HTERT RPE-1 (cell line): ENCODE data around the gene TPM1.
"Not testable (repeated sequence)": the region's sequence is repeated elsewhere in the genome, so short reads cannot be mapped to it uniquely, and the experiment has no call there.

Experiments
- in situ Hi-C: fragments of 300-500 bp; cut with MboI; formaldehyde crosslinking; loops from 4 replicates; pipeline ENCODE4 v1.14.3; 2020; ENCODE audit warnings: low sequenced_read_pairs

Gene TPM1

GRCh38 chr15:63041974-63042876 is at the start of gene TPM1:
Gene TPM1, plus strand, starts transcription at chr15:63042747. Its CDS starts 83 bp downstream, at chr15:63042830.
- in situ Hi-C loops, result no loop called here

- in situ Hi-C loops, result no loop called here
These were observed 49.5 kb upstream of the TPM1 start for GRCh38 chr15:62993066-62993465.

GRCh38 chr15:62993632-62994031 is 48.9 kb upstream of the TPM1 start:
- in situ Hi-C loops, result not testable (repeated sequence)

DNA sequence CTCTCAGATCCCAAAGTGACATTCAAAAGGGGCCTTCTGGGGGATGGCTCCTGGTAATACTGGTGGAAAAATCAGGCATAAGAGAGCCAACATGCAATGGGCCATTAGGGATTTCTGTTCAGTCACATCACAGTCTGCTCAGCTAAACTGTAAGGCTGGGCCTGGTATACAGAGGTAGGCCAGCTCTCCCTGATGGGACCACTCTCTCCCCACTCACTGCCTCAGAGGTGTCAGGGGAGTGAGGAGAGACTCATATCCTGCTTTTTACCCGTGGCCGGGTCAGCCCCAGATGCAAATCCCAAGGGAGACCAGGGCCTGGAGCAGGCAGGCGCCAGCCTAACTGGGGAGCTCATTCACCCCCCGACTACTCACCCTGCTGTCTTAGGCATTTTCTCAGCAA is 48.1 kb upstream of the TPM1 start:
- in situ Hi-C loops, result no loop called here

GRCh38 chr15:62994975-62995681 is 47.4 kb upstream of the TPM1 start:
- in situ Hi-C loops, result no loop called here

GRCh38 chr15:62997441-62997840 is 45.1 kb upstream of the TPM1 start:
- in situ Hi-C loops, result no loop called here

DNA sequence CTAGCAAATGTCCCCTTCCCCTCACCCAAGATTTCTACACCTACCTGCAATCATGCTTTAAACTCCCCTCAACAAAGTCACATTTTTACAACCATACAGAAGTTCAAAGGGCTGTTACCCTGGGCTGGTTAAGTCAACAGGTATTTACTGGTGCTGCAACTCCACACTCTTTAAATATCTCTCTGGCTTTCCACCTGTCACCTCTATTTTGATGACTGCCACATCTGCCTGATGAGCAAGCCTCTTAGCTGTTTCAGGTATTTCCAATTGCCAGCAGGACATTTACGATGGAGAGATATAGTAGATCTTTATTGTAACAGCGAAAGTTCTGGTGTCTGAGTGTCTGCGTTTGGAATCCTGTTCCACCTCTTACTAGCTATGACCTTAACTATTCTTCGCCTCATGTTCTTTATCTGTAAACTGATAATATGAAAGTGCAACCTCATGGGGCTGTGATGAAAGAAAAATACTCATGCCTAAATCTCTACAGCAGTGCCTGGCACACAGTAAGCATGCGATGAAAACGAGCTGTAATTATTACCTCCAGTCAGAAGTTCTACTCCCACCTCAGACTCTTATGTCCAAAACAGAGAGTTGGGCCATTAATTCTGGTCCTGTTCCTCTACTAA is 44.2 kb upstream of the TPM1 start:
- in situ Hi-C loops, result no loop called here

- in situ Hi-C loops, result no loop called here
These were observed 43.4 kb upstream of the TPM1 start for GRCh38 chr15:62999178-62999577.

DNA sequence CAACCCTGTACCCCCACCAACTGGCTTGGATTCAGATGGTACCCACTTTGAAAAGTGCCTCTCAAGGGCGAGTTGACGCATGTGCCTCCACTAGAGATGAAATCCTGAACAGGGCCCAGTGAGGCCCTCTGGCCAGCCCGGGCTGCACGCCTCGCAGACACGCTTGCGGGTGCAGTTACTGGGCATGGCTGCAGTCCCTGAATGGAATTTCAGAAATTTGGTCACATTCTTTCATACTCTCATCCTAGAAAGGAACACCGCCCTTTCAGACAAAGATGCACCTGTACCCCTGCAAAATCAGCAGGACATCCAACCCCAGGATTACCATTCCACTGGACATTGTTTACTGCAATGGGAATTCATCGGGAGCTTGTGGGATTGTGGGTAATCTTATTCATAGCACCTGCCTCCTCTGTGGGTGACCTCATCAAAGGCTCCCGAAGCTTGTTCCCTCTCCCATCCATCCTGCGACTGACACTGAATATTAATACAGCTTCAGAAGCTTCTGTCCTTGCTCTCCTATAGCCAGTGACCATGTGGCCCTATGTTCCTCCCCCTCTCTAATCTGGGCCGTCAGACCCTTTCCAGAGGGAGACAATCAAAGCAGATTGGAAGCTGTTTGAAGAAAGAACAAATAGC is 42.5 kb upstream of the TPM1 start:
- in situ Hi-C loops, result no loop called here

DNA sequence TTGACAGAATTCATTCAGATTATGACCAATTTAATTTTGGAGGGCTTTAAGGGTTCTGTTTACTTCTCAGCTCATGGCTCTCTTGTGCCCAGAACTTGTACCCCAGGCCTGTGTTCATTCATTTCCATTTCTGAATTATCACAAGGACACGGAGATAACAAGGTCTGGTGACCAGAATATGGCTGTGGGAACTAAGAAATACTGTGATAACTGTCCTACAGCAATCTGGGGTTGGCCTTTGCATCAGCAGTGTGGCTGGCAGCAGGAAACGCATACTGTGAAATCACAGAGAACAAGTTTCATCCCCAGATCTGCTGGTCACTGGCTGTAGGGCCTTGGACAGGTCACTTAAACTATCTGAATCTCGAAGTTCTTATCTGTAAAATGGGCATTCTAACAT is 41.8 kb upstream of the TPM1 start:
- in situ Hi-C loops, result no loop called here

DNA sequence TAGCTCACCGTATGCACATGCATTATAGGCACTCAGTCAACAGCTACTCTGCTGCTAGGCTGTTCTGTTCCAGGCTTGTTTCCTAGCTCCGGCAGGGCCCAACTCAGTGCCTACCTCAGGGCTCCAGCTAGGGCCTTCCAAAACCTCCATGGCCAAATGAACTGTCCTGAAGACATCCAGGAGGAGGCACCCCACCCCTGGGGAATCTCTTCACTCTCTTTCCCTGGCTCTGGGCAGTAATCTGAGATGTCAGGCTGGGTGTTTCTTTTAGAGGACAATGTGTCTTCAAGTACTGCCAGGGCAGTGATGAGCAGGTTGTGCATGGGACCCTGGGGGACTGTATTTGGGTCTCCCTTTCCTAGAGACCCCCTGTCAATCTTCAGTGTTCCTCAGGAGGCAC is 38.3 kb upstream of the TPM1 start:
- in situ Hi-C loops, result no loop called here

- in situ Hi-C loops, result no loop called here
These were observed 36.3 kb upstream of the TPM1 start for GRCh38 chr15:63006032-63006878.

GRCh38 chr15:63008333-63009049 is 34.1 kb upstream of the TPM1 start:
- in situ Hi-C loops, result no loop called here

DNA sequence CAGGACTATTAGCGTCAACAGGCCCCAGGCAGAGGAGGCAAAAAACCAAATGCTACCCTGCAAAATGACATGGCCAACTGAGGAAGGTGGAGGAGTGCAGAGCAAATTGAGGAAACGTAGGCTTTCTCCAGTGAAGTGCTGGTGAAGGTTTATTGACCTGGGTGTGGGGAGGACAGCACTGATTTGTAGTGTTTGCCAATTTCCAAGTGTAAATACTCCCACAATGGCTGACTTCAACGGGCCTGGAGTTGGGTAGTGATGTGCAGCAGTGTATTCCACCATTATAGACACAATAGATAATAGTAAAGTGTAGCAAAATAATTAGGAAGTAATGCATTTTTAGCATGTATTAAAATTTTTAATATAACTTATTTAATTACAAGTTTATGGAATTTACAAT is 32.2 kb upstream of the TPM1 start:
- in situ Hi-C loops, result no loop called here

- in situ Hi-C loops, result no loop called here
These were observed 31.4 kb upstream of the TPM1 start for GRCh38 chr15:63010920-63011693.

DNA sequence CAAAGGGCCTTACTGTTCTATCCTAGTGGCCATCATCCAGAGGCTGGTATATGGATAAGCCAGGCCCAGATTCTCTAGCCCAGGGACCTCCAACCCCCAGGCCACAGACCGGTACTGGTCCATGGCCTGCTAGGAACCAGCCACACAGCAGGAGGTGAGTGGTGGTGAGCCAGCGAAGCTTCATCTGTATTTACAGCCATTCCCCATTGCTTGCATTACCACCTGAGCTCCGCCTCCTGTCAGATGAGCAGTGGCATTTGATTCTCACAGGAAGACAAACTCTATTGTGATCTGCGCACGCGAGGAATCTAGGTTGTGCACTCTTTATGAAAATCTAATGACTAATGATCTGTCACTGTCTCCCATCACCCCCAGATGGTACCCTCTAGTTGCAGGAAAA is 30.1 kb upstream of the TPM1 start:
- in situ Hi-C loops, result no loop called here

GRCh38 chr15:63013052-63013808 is 29.3 kb upstream of the TPM1 start:
- in situ Hi-C loops, result no loop called here

DNA sequence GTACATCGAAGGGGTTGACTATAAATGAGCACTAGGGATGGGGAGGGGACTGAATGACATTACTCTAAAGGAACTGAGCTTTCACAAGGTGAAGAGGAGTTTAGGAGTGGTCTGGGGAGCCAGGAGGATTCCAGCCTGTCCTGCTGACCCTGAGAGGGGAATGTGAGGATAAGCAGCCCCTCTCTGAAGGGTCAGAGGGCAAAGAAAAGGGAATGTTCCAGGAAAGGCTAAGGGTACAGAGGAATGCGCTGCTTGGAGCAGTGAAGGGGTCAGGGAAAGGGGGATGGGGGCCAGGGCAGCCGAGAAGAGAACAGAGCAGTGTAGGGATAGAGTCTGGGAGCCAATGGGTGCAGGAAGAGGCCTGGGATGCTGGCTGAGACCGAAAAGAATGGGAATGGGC is 28.0 kb upstream of the TPM1 start:
- in situ Hi-C loops, result no loop called here
